Measurements from ENCODE around the gene PPP4R4. TPM values are rescaled to one million over a fixed set of nuclear protein-coding genes. Genes with fewer than 3 reads are reported as not detected.

The PPP4R4 gene
- total and polyA plus RNA-seq, 2 donors, result 0.37 to 0.63 TPM

- no peaks in the 10 kb centered on the region for H3K36me3 ChIP-seq (ENCODE audit: insufficient read depth)
- 82% methylated on average over 6 of the region's 6 CpGs for WGBS
- DNase-seq (ENCODE audit: extremely low spot score), result no peak
- no peak overlapping the region for H3K27ac ChIP-seq (ENCODE audit: low read depth)
- H3K4me1 ChIP-seq (ENCODE audit: insufficient read depth), result no peaks in the 10 kb centered on the region
- H3K4me3 ChIP-seq (ENCODE audit: low read depth, low read length), result no peak overlapping the region
Measured at GRCh38 chr14:94304243-94304642, 130.1 kb downstream of the PPP4R4 start.

DNA sequence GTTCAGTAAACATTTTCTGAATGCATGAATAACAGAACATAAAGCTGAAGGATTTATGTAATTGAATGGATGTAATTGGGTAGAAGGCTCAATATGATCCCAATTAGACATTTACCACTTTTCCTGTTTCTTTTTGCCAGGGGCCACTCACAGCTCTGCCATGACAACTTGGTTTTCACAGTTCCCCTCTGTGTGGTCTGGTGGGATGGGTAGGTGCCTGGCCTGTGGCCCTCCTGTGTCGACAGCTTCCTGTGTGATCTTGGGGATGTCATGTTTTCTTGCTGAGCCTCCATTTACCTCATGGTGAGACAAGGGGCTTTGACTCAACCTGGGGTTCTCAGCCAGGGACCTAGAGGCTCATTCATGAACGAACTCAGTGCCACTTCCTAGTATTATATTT, 131.5 kb downstream of the PPP4R4 start:
- Histone ChIP-seq H3K36me3 (ENCODE audit: insufficient read depth) (no peaks in the 10 kb centered on the region), H3K4me1 (ENCODE audit: insufficient read depth) (no peaks in the 10 kb centered on the region), H3K27ac (ENCODE audit: low read depth) (no peak overlapping the region), H3K4me3 (ENCODE audit: low read depth, low read length) (no peak overlapping the region)
- DNase-seq (ENCODE audit: extremely low spot score), result no peak
- whole genome bisulfite sequencing, result 72% methylated on average over 2 of the region's 2 CpGs

DNA sequence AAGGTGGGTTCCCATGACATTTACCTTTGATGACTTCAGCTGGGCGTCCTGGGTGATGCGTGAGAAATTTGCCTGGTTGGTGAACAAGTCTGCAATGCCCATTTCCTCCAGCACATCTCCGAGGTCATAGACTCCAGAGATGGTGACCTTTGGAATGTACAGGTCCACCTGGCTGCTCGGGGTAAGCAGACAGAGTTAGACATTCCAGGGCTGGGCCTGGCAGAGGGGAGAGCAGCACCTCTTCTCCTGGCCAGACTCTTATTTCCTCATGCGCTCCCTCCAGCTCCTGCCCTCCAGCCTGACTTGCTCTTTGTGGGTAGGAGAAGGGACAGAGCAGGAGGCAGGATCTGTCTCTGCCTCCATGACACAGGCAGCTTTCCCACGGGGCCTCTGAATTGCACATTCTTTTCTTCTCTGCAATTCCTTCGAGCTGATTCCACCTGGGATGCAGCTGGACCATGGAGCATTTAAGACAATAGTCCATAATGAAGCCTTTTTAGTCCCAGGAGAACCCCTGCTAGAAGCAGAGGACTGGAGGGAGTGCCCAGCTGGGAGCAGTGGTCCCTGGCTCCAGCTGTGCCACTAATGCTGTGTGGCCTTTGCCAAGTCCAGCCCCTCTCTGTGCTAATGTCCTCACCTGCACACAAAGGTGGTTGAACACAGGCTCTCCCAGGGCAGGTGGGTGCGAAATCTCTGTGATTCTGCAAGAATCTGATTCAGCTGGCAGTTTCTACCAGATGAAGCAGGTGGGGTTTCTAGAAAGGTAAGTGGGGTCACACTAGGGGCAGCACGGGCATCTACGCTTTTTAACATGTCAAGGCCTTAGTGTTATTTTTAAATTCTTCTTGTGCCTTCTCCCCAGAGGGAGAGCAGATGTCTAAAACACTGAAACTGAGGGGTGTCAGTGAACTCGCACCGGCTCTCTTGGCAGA, 132.2 kb downstream of the PPP4R4 start:
- 74% methylated on average over 12 of the region's 12 CpGs for WGBS
- Histone ChIP-seq H3K36me3 (ENCODE audit: insufficient read depth) (no peaks in the 10 kb centered on the region), H3K4me3 (ENCODE audit: low read depth, low read length) (no peak overlapping the region), H3K4me1 (ENCODE audit: insufficient read depth) (no peaks in the 10 kb centered on the region), H3K27ac (ENCODE audit: low read depth) (no peak overlapping the region)
- no peak for DNase-seq (ENCODE audit: extremely low spot score)

DNA sequence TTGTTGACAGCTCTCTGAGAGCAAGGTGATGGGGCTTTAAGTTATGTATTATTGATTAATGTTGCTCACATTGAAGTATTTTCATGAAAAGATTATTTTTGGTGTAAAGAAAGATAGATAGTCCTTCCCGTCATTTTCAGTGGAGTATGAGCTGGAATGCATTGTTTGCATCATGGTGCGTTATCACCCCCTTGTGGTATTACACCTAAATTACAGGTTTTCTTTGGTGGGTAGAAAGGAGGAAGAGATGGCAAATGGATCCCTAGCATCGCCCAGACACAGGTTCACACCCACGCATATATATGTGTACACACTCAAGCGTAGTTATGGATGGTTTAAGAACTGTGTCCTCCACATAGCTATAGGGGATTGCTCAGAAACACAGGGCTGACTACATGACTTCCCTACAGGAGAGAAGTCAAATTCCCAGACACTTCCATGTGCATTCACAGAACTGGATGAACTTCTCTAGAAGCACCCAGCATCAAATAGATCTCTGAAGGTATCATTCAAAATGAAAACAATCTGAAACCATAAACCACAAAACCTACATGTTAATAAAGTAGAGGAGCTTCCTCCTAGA, 133.4 kb downstream of the PPP4R4 start:
- no peaks in the 10 kb centered on the region for H3K4me1 ChIP-seq (ENCODE audit: insufficient read depth)
- 39% methylated on average over 5 of the region's 5 CpGs for WGBS
- no peak for DNase-seq (ENCODE audit: extremely low spot score)
- no peaks in the 10 kb centered on the region for H3K36me3 ChIP-seq (ENCODE audit: insufficient read depth)
- no peak overlapping the region for H3K27ac ChIP-seq (ENCODE audit: low read depth)
- H3K4me3 ChIP-seq (ENCODE audit: low read depth, low read length), result no peak overlapping the region

DNA sequence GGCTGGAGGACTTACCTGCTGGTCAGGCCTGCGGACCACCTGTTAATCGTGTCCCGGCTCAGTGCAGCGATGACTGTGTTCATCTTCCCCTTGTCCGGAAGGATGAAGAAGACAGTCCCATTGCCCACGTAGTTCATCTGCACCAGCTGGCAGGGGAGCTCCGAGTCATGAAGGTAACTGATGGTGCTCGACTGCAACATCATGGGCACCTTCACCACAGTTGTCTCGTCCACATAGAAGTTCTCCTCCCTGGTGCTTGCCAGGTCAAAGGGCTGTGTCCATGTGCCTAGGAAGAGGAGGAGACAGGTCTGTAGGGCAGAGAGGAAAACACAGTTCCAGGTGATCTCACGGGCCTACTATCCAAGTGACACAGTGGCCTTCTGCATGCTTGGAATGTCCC, 135.6 kb downstream of the PPP4R4 start:
- H3K4me1 ChIP-seq (ENCODE audit: insufficient read depth), result no peaks in the 10 kb centered on the region
- WGBS, result 93% methylated on average over 10 of the region's 10 CpGs
- no peak overlapping the region for H3K27ac ChIP-seq (ENCODE audit: low read depth)
- no peaks in the 10 kb centered on the region for H3K36me3 ChIP-seq (ENCODE audit: insufficient read depth)
- DNase-seq (ENCODE audit: extremely low spot score), result no peak
- H3K4me3 ChIP-seq (ENCODE audit: low read depth, low read length), result no peak overlapping the region

DNA sequence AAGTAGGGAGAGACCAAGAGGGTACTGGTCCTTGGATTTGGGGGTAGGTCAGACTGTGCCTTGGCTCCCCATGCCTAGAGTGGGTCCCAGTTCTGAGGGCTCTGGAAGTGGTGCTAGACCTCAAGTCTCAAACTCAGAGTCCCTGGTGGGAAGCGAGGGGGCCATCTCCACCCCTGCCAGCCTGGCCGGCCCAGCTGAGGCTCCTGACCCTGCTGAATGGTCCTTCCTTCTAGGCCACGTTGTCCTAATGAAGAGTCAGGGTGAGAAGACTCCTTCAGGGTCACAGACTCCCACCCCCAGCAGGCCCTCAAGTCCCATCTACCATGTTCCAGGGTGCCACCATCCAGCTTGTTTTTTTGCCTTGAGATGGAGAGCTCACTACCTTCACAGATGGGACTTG, 136.1 kb downstream of the PPP4R4 start:
- DNase-seq (ENCODE audit: extremely low spot score), result no peak
- Histone ChIP-seq H3K4me1 (ENCODE audit: insufficient read depth) (no peaks in the 10 kb centered on the region), H3K36me3 (ENCODE audit: insufficient read depth) (no peaks in the 10 kb centered on the region), H3K27ac (ENCODE audit: low read depth) (no peak overlapping the region), H3K4me3 (ENCODE audit: low read depth, low read length) (no peak overlapping the region)
- 78% methylated on average over 3 of the region's 3 CpGs for WGBS

DNA sequence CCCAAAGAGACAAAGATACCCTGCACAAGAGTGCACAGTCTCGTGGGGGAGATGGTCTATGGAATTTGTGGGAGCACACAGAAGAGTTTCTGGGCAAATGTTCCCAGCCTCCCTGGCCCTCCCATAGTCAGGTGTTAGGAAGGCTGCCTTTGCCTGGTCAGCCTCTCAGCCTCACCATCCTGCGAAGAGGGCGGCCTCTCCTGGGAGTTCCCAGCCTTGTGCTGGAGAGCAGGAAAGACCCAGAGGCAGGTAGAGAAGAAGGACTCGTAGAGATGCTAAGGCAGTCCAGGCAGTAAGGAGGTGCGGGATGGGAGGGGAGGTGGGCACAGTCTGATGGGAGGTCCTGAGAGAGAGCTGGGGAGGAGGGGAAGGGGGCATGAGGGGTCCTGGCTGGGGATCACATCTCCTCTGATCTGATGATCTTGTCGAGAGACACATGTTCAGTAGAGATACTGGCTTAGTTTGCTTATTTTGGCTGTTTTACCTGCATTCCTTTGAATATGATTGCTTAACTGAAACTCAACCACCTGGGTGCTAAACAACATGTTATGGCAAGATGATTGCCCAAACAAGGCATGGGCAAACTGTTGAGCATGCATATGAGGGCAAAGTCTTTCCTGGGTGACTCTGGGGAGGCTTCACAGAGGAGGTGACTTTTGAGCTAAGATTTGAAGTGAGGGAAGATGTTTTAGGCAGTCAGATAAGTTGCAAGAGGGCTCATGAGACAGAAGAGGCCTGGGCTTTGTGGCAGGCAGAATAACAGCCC, 138.5 kb downstream of the PPP4R4 start:
- WGBS, result 76% methylated on average over 6 of the region's 6 CpGs
- Histone ChIP-seq H3K36me3 (ENCODE audit: insufficient read depth) (no peaks in the 10 kb centered on the region), H3K4me3 (ENCODE audit: low read depth, low read length) (no peak overlapping the region), H3K4me1 (ENCODE audit: insufficient read depth) (no peaks in the 10 kb centered on the region), H3K27ac (ENCODE audit: low read depth) (no peak overlapping the region)
- DNase-seq (ENCODE audit: extremely low spot score), result no peak

- Histone ChIP-seq H3K36me3 (ENCODE audit: insufficient read depth) (no peaks in the 10 kb centered on the region), H3K4me1 (ENCODE audit: insufficient read depth) (no peaks in the 10 kb centered on the region), H3K27ac (ENCODE audit: low read depth) (no peak overlapping the region), H3K4me3 (ENCODE audit: low read depth, low read length) (no peak overlapping the region)
- 78% methylated on average over 8 of the region's 8 CpGs for WGBS
- no peak for DNase-seq (ENCODE audit: extremely low spot score)
Measured at GRCh38 chr14:94313991-94314655, 140.0 kb downstream of the PPP4R4 start.

GRCh38 chr14:94314890-94315289, 140.8 kb downstream of the PPP4R4 start:
- H3K36me3 ChIP-seq (ENCODE audit: insufficient read depth), result no peaks in the 10 kb centered on the region
- WGBS, result 90% methylated on average over 2 of the region's 2 CpGs
- H3K4me3 ChIP-seq (ENCODE audit: low read depth, low read length), result no peak overlapping the region
- no peak overlapping the region for H3K27ac ChIP-seq (ENCODE audit: low read depth)
- no peaks in the 10 kb centered on the region for H3K4me1 ChIP-seq (ENCODE audit: insufficient read depth)
- no peak for DNase-seq (ENCODE audit: extremely low spot score)

GRCh38 chr14:94316692-94317091, 142.6 kb downstream of the PPP4R4 start:
- Histone ChIP-seq H3K36me3 (ENCODE audit: insufficient read depth) (no peaks in the 10 kb centered on the region), H3K27ac (ENCODE audit: low read depth) (no peak overlapping the region), H3K4me3 (ENCODE audit: low read depth, low read length) (no peak overlapping the region), H3K4me1 (ENCODE audit: insufficient read depth) (no peaks in the 10 kb centered on the region)
- no peak for DNase-seq (ENCODE audit: extremely low spot score)
- 63% methylated on average over 1 of the region's 1 CpG for WGBS

GRCh38 chr14:94317259-94317658, 143.1 kb downstream of the PPP4R4 start:
- no peaks in the 10 kb centered on the region for H3K4me1 ChIP-seq (ENCODE audit: insufficient read depth)
- no peak overlapping the region for H3K27ac ChIP-seq (ENCODE audit: low read depth)
- 36% methylated on average over 4 of the region's 4 CpGs for WGBS
- no peak overlapping the region for H3K4me3 ChIP-seq (ENCODE audit: low read depth, low read length)
- no peak for DNase-seq (ENCODE audit: extremely low spot score)
- H3K36me3 ChIP-seq (ENCODE audit: insufficient read depth), result no peaks in the 10 kb centered on the region

DNA sequence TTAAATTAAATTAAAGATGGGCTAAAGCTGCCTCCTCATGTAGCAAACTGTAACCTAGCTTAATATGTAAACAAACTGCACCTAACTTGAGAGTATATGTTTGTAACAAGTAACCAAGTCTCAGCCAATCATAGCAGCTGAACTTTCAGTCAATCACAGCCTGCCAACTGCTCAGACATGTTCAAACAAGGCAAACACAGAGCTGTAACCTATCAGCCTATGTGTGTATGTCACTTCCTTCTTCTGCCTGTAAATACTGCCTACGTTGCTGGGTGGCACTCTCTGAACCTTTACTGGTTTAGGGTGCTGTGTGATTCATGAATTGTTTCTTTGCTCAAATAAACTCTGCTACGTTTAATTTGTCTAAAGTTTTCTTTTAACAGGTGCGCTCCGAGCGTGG, 146.1 kb downstream of the PPP4R4 start:
- WGBS, result 61% methylated on average over 5 of the region's 5 CpGs
- peak; percentile 21 for DNase-seq (ENCODE audit: extremely low spot score)
- Histone ChIP-seq H3K27ac (ENCODE audit: low read depth) (no peak overlapping the region), H3K36me3 (ENCODE audit: insufficient read depth) (no peaks in the 10 kb centered on the region), H3K4me3 (ENCODE audit: low read depth, low read length) (no peak overlapping the region), H3K4me1 (ENCODE audit: insufficient read depth) (no peaks in the 10 kb centered on the region)

GRCh38 chr14:94321421-94322271, 147.5 kb downstream of the PPP4R4 start:
- no peak overlapping the region for H3K4me3 ChIP-seq (ENCODE audit: low read depth, low read length)
- H3K4me1 ChIP-seq (ENCODE audit: insufficient read depth), result no peaks in the 10 kb centered on the region
- 80% methylated on average over 5 of the region's 5 CpGs for WGBS
- DNase-seq (ENCODE audit: extremely low spot score), result no peak
- no peak overlapping the region for H3K27ac ChIP-seq (ENCODE audit: low read depth)
- no peaks in the 10 kb centered on the region for H3K36me3 ChIP-seq (ENCODE audit: insufficient read depth)

All from urinary bladder (tissue), 4 donors.